Mesendoderm (in vitro differentiated cells): Measurements from ENCODE around the gene IQCK.

Experiments used
- DNase-seq: peaks from one replicate; pipeline ENCODE4 v3.0.0; 2013
- H2AK5ac ChIP-seq: 2 replicates; pipeline ENCODE4 v1.6.1; 2013; ENCODE audit warnings: low read length, inconsistent platforms
- H2BK120ac ChIP-seq: 2 replicates; pipeline ENCODE4 v1.6.1; 2013; ENCODE audit warnings: low read depth, mild to moderate bottlenecking, low read length, moderate library complexity, mixed read lengths
- H2BK15ac ChIP-seq: replicated peaks from 2 replicates; pipeline ENCODE4 v1.6.1; 2013; ENCODE audit warnings: low read depth, mild to moderate bottlenecking, moderate library complexity
- H2BK5ac ChIP-seq: 2 replicates; pipeline ENCODE4 v1.6.1; 2013; ENCODE audit warnings: low read length, inconsistent platforms
- H3K18ac ChIP-seq: 2 replicates; pipeline ENCODE4 v1.6.1; 2013; ENCODE audit warnings: mild to moderate bottlenecking, low read length, mixed read lengths
- H3K23ac ChIP-seq: one replicate; pipeline ENCODE4 v1.6.1; 2013; ENCODE audit warnings: low read length
- H3K27ac ChIP-seq: 2 replicates; pipeline ENCODE4 v1.5.1; 2013; ENCODE audit warnings: low read depth, mild to moderate bottlenecking, inconsistent platforms, low read length, moderate library complexity
- H3K27me3 ChIP-seq: 2 replicates; pipeline ENCODE4 v1.6.1; 2013; ENCODE audit warnings: low read length, control low read depth, mild to moderate bottlenecking, inconsistent platforms; ENCODE audit not compliant: insufficient read depth, poor library complexity
- H3K36me3 ChIP-seq: 2 replicates; pipeline ENCODE4 v1.6.1; 2013; ENCODE audit warnings: low read length, inconsistent platforms; ENCODE audit not compliant: control insufficient read depth, insufficient read depth
- H3K4ac ChIP-seq: one replicate; pipeline ENCODE4 v1.6.1; 2013; ENCODE audit warnings: low read depth, mild to moderate bottlenecking, low read length, moderate library complexity
- H3K4me1 ChIP-seq: 2 replicates; pipeline ENCODE4 v1.6.1; 2013; ENCODE audit warnings: low read depth, low read length, inconsistent platforms; ENCODE audit not compliant: control insufficient read depth
- H3K4me2 ChIP-seq: 2 replicates; pipeline ENCODE4 v1.6.1; 2013; ENCODE audit warnings: low read length
- H3K4me3 ChIP-seq: 2 replicates; pipeline ENCODE4 v1.5.1; 2013; ENCODE audit warnings: mild to moderate bottlenecking, low read length
- H3K56ac ChIP-seq: one replicate; pipeline ENCODE4 v1.6.1; 2013; ENCODE audit warnings: low read length
- H3K79me1 ChIP-seq: 2 replicates; pipeline ENCODE4 v1.6.1; 2013; ENCODE audit warnings: low read length, inconsistent platforms
- H3K79me2 ChIP-seq: 2 replicates; pipeline ENCODE4 v1.6.1; 2013; ENCODE audit warnings: mild to moderate bottlenecking, low read length; ENCODE audit not compliant: control insufficient read depth, insufficient read depth
- H3K9ac ChIP-seq: 2 replicates; pipeline ENCODE4 v1.6.1; 2013; ENCODE audit warnings: low read length, inconsistent platforms
- H4K5ac ChIP-seq: one replicate; pipeline ENCODE4 v1.6.1; 2013; ENCODE audit warnings: low read length
- H4K8ac ChIP-seq: one replicate; pipeline ENCODE4 v1.6.1; 2013; ENCODE audit warnings: low read depth, mild to moderate bottlenecking, control low read depth, low read length, moderate library complexity
- WGBS: extraction: QIAGEN DNeasy Blood & Tissue Kit; methylation state at CpG from one replicate; pipeline ENCODE4 v1.1.7; 2013; ENCODE audit warnings: low lambda C conversion rate, missing lambda C conversion rate; ENCODE audit not compliant: insufficient coverage; ENCODE audit errors: extremely low coverage; 5-methylcytosine and 5-hydroxymethylcytosine counted together

IQCK gene

DNA sequence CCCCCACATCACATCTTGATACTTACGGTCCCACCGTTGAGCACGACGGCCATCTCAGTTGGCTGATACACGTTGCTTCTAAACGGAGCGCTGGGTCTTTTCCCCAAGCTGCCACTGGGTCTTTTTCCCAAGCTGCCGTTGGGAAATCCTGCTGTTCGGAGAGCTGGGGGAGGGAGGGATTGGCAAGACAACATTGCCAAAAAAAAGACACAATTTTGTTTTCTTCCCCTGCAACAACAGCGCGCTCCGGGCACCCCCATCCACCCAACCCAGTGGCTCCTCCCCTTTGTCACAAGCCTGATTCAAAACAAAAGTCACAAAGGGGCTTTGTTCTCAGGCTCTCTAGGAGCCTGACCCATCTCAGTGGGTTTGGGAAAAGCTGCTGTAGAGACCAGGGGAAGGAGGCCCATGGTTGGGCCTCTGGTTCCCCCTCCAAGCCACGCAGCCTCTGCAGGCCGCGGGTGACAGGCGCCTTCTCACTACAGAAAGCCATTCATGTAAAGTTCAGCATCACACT is 143.8 kb downstream of the IQCK start:
- Histone ChIP-seq H3K9ac (peak overlapping the region; percentile 48), H2AK5ac (no peak overlapping the region), H2BK5ac (peak overlapping the region; percentile 16), H2BK15ac (no peak overlapping the region), H3K4me3 (no peak overlapping the region), H3K36me3 (peaks cover 4% of the 10 kb centered on the region), H3K4me2 (no peak overlapping the region), H3K79me2 (no peaks in the 10 kb centered on the region), H2BK120ac (no peak overlapping the region), H3K56ac (peak overlapping the region; percentile 74), H3K18ac (peak overlapping the region; percentile 33), H4K8ac (no peak overlapping the region), H4K5ac (no peak overlapping the region), H3K79me1 (peaks cover 7% of the 10 kb centered on the region), H3K4ac (no peak overlapping the region), H3K27me3 (no peaks in the 10 kb centered on the region), H3K23ac (no peak overlapping the region), H3K4me1 (peaks cover 10% of the 10 kb centered on the region), H3K27ac (peak overlapping the region; percentile 46)
- WGBS: no CpG with 5 or more reads among the region's 16 CpGs
- peak; percentile 70 for DNase-seq

DNA sequence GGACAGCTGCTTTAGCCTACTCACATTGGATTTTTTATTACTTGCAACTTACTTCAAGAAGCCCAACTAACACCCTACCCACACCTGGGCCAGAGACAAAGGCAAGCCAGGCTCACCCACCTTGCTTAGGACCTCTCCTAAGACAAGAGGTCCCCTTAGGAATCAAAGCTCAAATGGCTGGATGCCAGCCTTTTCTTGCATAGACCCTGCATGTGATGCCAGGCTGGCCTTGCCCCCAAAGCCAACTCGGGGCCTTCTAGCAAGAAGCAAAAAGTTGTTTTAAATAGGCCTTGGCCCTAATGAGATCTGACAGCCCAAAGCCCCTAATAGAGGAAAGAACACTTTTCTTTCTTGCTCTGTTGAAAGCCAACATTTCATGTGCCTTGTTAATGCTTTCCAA is 145.9 kb downstream of the IQCK start:
- Histone ChIP-seq H3K4ac (no peak overlapping the region), H2BK15ac (no peak overlapping the region), H4K5ac (no peak overlapping the region), H2AK5ac (no peak overlapping the region), H3K9ac (no peak overlapping the region), H3K27ac (no peak overlapping the region), H2BK5ac (no peak overlapping the region), H3K27me3 (no peaks in the 10 kb centered on the region), H3K79me1 (peaks cover 10% of the 10 kb centered on the region), H3K56ac (no peak overlapping the region), H4K8ac (no peak overlapping the region), H3K4me2 (no peak overlapping the region), H3K4me3 (no peak overlapping the region), H3K4me1 (peaks cover 10% of the 10 kb centered on the region), H3K36me3 (peaks cover 4% of the 10 kb centered on the region), H3K23ac (no peak overlapping the region), H3K18ac (no peak overlapping the region), H3K79me2 (no peaks in the 10 kb centered on the region), H2BK120ac (no peak overlapping the region)
- no peak for DNase-seq
- WGBS: no CpG with 5 or more reads among the region's 1 CpG

DNA sequence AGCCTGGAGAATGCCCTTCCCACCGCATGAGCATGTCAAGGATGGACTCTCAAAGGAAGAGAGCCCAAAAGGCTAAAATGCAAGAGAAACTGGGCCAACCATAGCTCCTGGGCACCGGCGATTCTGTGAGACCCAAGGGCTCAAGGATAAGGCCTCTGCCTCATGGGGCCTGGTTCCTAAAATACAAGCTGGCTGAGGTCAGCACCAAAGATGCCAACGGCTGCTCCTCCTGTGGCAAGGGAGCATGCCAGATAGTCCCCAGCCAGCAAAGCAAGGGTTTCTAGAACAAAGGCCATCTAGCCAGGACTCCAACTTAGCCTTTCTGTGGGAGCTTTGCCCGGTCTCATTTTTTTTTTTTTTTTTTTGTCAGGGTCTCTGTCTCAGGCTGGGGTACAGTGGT is 146.5 kb downstream of the IQCK start:
- Histone ChIP-seq H3K4me2 (no peak overlapping the region), H3K36me3 (peaks cover 1% of the 10 kb centered on the region), H3K27ac (no peak overlapping the region), H3K56ac (no peak overlapping the region), H2BK15ac (no peak overlapping the region), H2BK120ac (no peak overlapping the region), H3K79me1 (peaks cover 8% of the 10 kb centered on the region), H2AK5ac (no peak overlapping the region), H3K4me3 (no peak overlapping the region), H3K4me1 (peaks cover 10% of the 10 kb centered on the region), H4K8ac (no peak overlapping the region), H3K4ac (no peak overlapping the region), H3K27me3 (no peaks in the 10 kb centered on the region), H3K23ac (no peak overlapping the region), H2BK5ac (no peak overlapping the region), H3K18ac (no peak overlapping the region), H3K79me2 (no peaks in the 10 kb centered on the region), H3K9ac (no peak overlapping the region), H4K5ac (no peak overlapping the region)
- no peak for DNase-seq
- no CpG with 5 or more reads among the region's 5 CpGs for whole genome bisulfite sequencing

DNA sequence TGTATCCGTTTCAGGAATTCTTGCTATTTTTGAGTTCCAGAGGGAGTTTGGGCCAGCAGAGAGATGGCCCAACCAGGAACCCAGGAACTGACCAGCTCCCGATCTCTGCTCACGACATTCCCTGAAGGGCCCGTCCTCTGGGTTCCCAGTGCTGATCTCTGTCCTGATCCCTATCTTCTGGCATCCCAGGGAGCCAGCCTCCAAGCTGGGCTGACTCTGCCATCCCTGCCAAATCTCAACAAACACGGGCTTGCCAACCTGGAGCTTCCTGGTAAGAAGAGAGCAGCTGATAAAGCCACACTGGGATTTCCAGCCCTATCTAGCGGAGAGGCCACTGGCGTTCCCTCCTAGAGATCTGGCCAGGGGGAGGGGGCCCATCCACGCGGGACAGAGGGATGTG is 150.3 kb downstream of the IQCK start:
- Histone ChIP-seq H3K9ac (no peak overlapping the region), H3K79me2 (peaks cover 7% of the 10 kb centered on the region), H3K79me1 (peaks cover 11% of the 10 kb centered on the region), H3K4me2 (no peak overlapping the region), H2BK120ac (no peak overlapping the region), H4K5ac (no peak overlapping the region), H3K23ac (no peak overlapping the region), H3K18ac (no peak overlapping the region), H3K27ac (no peak overlapping the region), H3K27me3 (no peaks in the 10 kb centered on the region), H2BK15ac (no peak overlapping the region), H3K4me3 (no peak overlapping the region), H4K8ac (no peak overlapping the region), H2BK5ac (no peak overlapping the region), H2AK5ac (no peak overlapping the region), H3K4me1 (no peaks in the 10 kb centered on the region), H3K4ac (no peak overlapping the region), H3K36me3 (peaks cover 5% of the 10 kb centered on the region), H3K56ac (no peak overlapping the region)
- DNase-seq: no peak
- no CpG with 5 or more reads among the region's 9 CpGs for WGBS

DNA sequence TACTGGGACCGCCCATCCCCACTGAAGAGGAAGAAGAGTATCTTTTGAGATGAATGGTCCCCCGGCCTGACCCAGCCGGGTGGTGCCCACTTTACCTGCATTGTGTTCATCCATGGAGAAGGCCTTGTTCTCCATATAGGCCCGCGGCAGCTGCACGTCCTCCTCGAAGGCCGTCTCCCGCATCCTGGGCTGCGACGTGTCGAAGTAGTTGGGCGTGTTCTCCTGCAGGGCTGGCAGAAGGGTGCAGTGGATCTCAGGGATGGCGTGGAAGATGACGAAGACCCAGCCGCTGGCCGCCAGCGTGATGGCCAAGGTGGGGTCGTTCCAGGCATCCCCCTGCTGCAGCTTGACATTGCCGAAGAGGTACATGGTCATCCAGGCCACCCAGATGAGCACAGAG is 153.7 kb downstream of the IQCK start:
- DNase-seq: no peak
- H3K79me2 ChIP-seq: peaks cover 26% of the 10 kb centered on the region
- H3K4me3 ChIP-seq: no peak overlapping the region
- no peak overlapping the region for H2BK120ac ChIP-seq
- no peak overlapping the region for H2AK5ac ChIP-seq
- no peak overlapping the region for H3K23ac ChIP-seq
- H2BK5ac ChIP-seq: no peak overlapping the region
- no peaks in the 10 kb centered on the region for H3K27me3 ChIP-seq
- H3K4me1 ChIP-seq: peaks cover 7% of the 10 kb centered on the region
- no peak overlapping the region for H3K4me2 ChIP-seq
- no peak overlapping the region for H4K5ac ChIP-seq
- WGBS: no CpG with 5 or more reads among the region's 20 CpGs
- H3K56ac ChIP-seq: no peak overlapping the region
- no peak overlapping the region for H3K27ac ChIP-seq
- H3K9ac ChIP-seq: no peak overlapping the region
- H3K18ac ChIP-seq: no peak overlapping the region
- H3K4ac ChIP-seq: no peak overlapping the region
- no peak overlapping the region for H4K8ac ChIP-seq
- H3K36me3 ChIP-seq: peaks cover 5% of the 10 kb centered on the region
- H3K79me1 ChIP-seq: peaks cover 19% of the 10 kb centered on the region
- no peak overlapping the region for H2BK15ac ChIP-seq

DNA sequence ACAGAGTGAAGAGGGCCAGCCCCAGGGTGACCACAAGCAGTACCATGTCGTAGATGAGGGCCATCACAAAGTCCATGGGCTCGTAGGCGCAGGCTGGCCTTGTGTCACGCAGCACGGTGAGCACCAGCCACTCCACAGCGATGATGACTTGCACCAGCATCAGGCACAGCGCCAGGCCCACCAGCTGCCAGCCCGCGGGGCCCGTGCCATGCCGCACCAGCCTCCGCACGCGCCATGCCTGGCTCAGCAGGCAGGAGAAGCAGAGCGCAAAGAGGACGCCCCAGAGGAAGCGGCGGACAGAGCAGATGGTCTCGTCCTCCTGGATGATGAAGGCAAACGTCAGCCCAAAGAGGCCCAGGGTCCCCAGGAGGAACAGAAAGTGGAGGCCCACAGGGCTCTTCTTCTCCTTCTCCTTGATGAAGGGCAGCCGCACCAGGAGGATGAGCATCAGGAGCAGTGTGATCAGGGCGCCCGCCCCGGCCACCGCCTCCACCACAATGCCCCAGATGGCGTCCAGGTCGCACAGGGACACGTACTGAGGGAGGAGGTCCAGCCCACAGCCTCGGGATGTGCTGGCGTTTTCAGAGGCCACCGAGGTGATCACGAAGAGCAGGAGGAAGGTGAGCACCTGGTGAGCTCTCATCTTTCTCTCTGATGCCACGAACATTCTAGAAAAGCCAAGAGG is 154.2 kb downstream of the IQCK start:
- no peak overlapping the region for H3K23ac ChIP-seq
- WGBS: no CpG with 5 or more reads among the region's 33 CpGs

More for the DNA sequence above, 154.2 kb downstream of the IQCK start:
- Histone ChIP-seq H2BK5ac (no peak overlapping the region), H3K4me1 (peaks cover 7% of the 10 kb centered on the region), H3K4me2 (no peak overlapping the region), H3K27ac (no peak overlapping the region), H2AK5ac (no peak overlapping the region), H2BK15ac (no peak overlapping the region), H3K9ac (no peak overlapping the region), H4K5ac (no peak overlapping the region), H3K56ac (no peak overlapping the region), H3K27me3 (no peaks in the 10 kb centered on the region), H3K4ac (no peak overlapping the region), H3K4me3 (no peak overlapping the region), H3K18ac (no peak overlapping the region), H4K8ac (no peak overlapping the region), H3K36me3 (peaks cover 5% of the 10 kb centered on the region), H3K79me2 (peaks cover 31% of the 10 kb centered on the region), H2BK120ac (no peak overlapping the region), H3K79me1 (peaks cover 22% of the 10 kb centered on the region)
- no peak for DNase-seq
